ENCODE results near the gene PLAAT5.

Gene PLAAT5

GRCh38 chr11:63489879-63490278, 1.1 kb downstream of the PLAAT5 start:
- no peak for TF ChIP-seq JUND (IDR thresholded peaks at IDR 0.05; ENCODE audit: low read depth)
- in situ Hi-C loops (cut with HindIII; ENCODE audit: low pct_unique_long_range_greater_than_20kb, low sequenced_read_pairs), result no loop called here
- no peak for DNase-seq (ENCODE audit: low read depth in 1 of 2, low spot score in 1 of 2)

GRCh38 chr11:63488789-63489188, 2.2 kb downstream of the PLAAT5 start:
- in situ Hi-C loops (cut with HindIII; ENCODE audit: low pct_unique_long_range_greater_than_20kb, low sequenced_read_pairs), result no loop called here
- TF ChIP-seq JUND (IDR thresholded peaks at IDR 0.05; ENCODE audit: low read depth), result no peak
- no peak for DNase-seq (ENCODE audit: low read depth in 1 of 2, low spot score in 1 of 2)

GRCh38 chr11:63485777-63486176, 5.2 kb downstream of the PLAAT5 start:
- no peak for TF ChIP-seq JUND (IDR thresholded peaks at IDR 0.05; ENCODE audit: low read depth)
- in situ Hi-C loops (cut with HindIII; ENCODE audit: low pct_unique_long_range_greater_than_20kb, low sequenced_read_pairs), result no loop called here
- DNase-seq (ENCODE audit: low read depth in 1 of 2, low spot score in 1 of 2), result no peak

GRCh38 chr11:63480039-63480438, 10.9 kb downstream of the PLAAT5 start:
- no peak for DNase-seq (ENCODE audit: low read depth in 1 of 2, low spot score in 1 of 2)
- in situ Hi-C loops (cut with HindIII; ENCODE audit: low pct_unique_long_range_greater_than_20kb, low sequenced_read_pairs), result no loop called here
- no peak for TF ChIP-seq JUND (IDR thresholded peaks at IDR 0.05; ENCODE audit: low read depth)

- no peak for TF ChIP-seq JUND (IDR thresholded peaks at IDR 0.05; ENCODE audit: low read depth)
- DNase-seq (ENCODE audit: low read depth in 1 of 2, low spot score in 1 of 2), result peak; percentile 74 to 91
- in situ Hi-C loops (cut with HindIII; ENCODE audit: low pct_unique_long_range_greater_than_20kb, low sequenced_read_pairs), result no loop called here
Observed at GRCh38 chr11:63478896-63479295, 12.1 kb downstream of the PLAAT5 start.

GRCh38 chr11:63476618-63477017, 14.3 kb downstream of the PLAAT5 start:
- no peak for TF ChIP-seq JUND (IDR thresholded peaks at IDR 0.05; ENCODE audit: low read depth)
- DNase-seq (ENCODE audit: low read depth in 1 of 2, low spot score in 1 of 2), result no peak
- in situ Hi-C loops (cut with HindIII; ENCODE audit: low pct_unique_long_range_greater_than_20kb, low sequenced_read_pairs), result no loop called here

GRCh38 chr11:63472372-63472771, 18.6 kb downstream of the PLAAT5 start:
- no peak for TF ChIP-seq JUND (IDR thresholded peaks at IDR 0.05; ENCODE audit: low read depth)
- in situ Hi-C loops (cut with HindIII; ENCODE audit: low pct_unique_long_range_greater_than_20kb, low sequenced_read_pairs), result no loop called here

GRCh38 chr11:63470311-63470710, 20.7 kb downstream of the PLAAT5 start:
- in situ Hi-C loops (cut with HindIII; ENCODE audit: low pct_unique_long_range_greater_than_20kb, low sequenced_read_pairs), result no loop called here
- DNase-seq (ENCODE audit: low read depth in 1 of 2, low spot score in 1 of 2), result no peak
- no peak for TF ChIP-seq JUND (IDR thresholded peaks at IDR 0.05; ENCODE audit: low read depth)

More at GRCh38 chr11:63472372-63472771, 18.6 kb downstream of the PLAAT5 start:
- no peak for DNase-seq (ENCODE audit: low read depth in 1 of 2, low spot score in 1 of 2)

- no peak for TF ChIP-seq JUND (IDR thresholded peaks at IDR 0.05; ENCODE audit: low read depth)
- in situ Hi-C loops (cut with HindIII; ENCODE audit: low pct_unique_long_range_greater_than_20kb, low sequenced_read_pairs), result no loop called here
- no peak for DNase-seq (ENCODE audit: low read depth in 1 of 2, low spot score in 1 of 2)
Observed at GRCh38 chr11:63462137-63462536, 28.8 kb downstream of the PLAAT5 start.

GRCh38 chr11:63459586-63459985, 31.4 kb downstream of the PLAAT5 start:
- in situ Hi-C loops (cut with HindIII; ENCODE audit: low pct_unique_long_range_greater_than_20kb, low sequenced_read_pairs), result no loop called here
- no peak for TF ChIP-seq JUND (IDR thresholded peaks at IDR 0.05; ENCODE audit: low read depth)

GRCh38 chr11:63448646-63449045, 42.3 kb downstream of the PLAAT5 start:
- no peak for TF ChIP-seq JUND (IDR thresholded peaks at IDR 0.05; ENCODE audit: low read depth)
- in situ Hi-C loops (cut with HindIII; ENCODE audit: low pct_unique_long_range_greater_than_20kb, low sequenced_read_pairs), result no loop called here
- no peak for DNase-seq (ENCODE audit: low read depth in 1 of 2, low spot score in 1 of 2)

More at GRCh38 chr11:63459586-63459985, 31.4 kb downstream of the PLAAT5 start:
- no peak for DNase-seq (ENCODE audit: low read depth in 1 of 2, low spot score in 1 of 2)

- no peak for TF ChIP-seq JUND (IDR thresholded peaks at IDR 0.05; ENCODE audit: low read depth)
- no peak for DNase-seq (ENCODE audit: low read depth in 1 of 2, low spot score in 1 of 2)
- in situ Hi-C loops (cut with HindIII; ENCODE audit: low pct_unique_long_range_greater_than_20kb, low sequenced_read_pairs), result no loop called here
Observed at GRCh38 chr11:63445720-63446119, 45.2 kb downstream of the PLAAT5 start.

- in situ Hi-C loops (cut with HindIII; ENCODE audit: low pct_unique_long_range_greater_than_20kb, low sequenced_read_pairs), result no loop called here
- TF ChIP-seq JUND (IDR thresholded peaks at IDR 0.05; ENCODE audit: low read depth), result no peak
Observed at GRCh38 chr11:63445118-63445517, 45.8 kb downstream of the PLAAT5 start.

GRCh38 chr11:63444160-63444559, 46.8 kb downstream of the PLAAT5 start:
- no peak for TF ChIP-seq JUND (IDR thresholded peaks at IDR 0.05; ENCODE audit: low read depth)
- in situ Hi-C loops (cut with HindIII; ENCODE audit: low pct_unique_long_range_greater_than_20kb, low sequenced_read_pairs), result no loop called here

More at GRCh38 chr11:63445118-63445517, 45.8 kb downstream of the PLAAT5 start:
- DNase-seq (ENCODE audit: low read depth in 1 of 2, low spot score in 1 of 2), result no peak

More at GRCh38 chr11:63444160-63444559, 46.8 kb downstream of the PLAAT5 start:
- DNase-seq (ENCODE audit: low read depth in 1 of 2, low spot score in 1 of 2), result no peak

Data from T47D (cell line).